Adipocyte (in vitro differentiated cells): ENCODE data around the gene C5orf46.
"Not testable (repeated sequence)": the region's sequence is repeated elsewhere in the genome, so short reads cannot be mapped to it uniquely, and the experiment has no call there.

Experiments used
- DNase-seq: peaks from one replicate; pipeline ENCODE4 v3.0.0-alpha.2; 2015; ENCODE audit warnings: low read depth
- H3K27me3 ChIP-seq: replicated peaks from 2 replicates; pipeline ENCODE4 v1.7.0; 2013; ENCODE audit warnings: mild to moderate bottlenecking, low read length, moderate library complexity; ENCODE audit not compliant: control insufficient read depth, insufficient read depth
- H3K36me3 ChIP-seq: 2 replicates; pipeline ENCODE4 v1.7.0; 2013; ENCODE audit warnings: low read length, mild to moderate bottlenecking, moderate library complexity; ENCODE audit not compliant: control insufficient read depth, insufficient read depth, severe bottlenecking
- H3K4me1 ChIP-seq: 2 replicates; pipeline ENCODE4 v1.7.0; 2013; ENCODE audit warnings: mild to moderate bottlenecking, low read length, moderate library complexity; ENCODE audit not compliant: control insufficient read depth, insufficient read depth
- H3K4me3 ChIP-seq: 2 replicates; pipeline ENCODE4 v1.7.0; 2013; ENCODE audit warnings: mild to moderate bottlenecking, low read length, moderate library complexity
- H3K9ac ChIP-seq: 2 replicates; pipeline ENCODE4 v1.7.0; 2013; ENCODE audit warnings: mild to moderate bottlenecking, low read length, moderate library complexity
- H3K9me3 ChIP-seq: 2 replicates; pipeline ENCODE4 v1.7.0; 2013; ENCODE audit warnings: mild to moderate bottlenecking, low read length, moderate library complexity; ENCODE audit not compliant: control insufficient read depth

The C5orf46 gene

GRCh38 chr5:147906326-147907095, at the start of gene C5orf46:
Gene C5orf46, minus strand, starts transcription at chr5:147906538. Its CDS starts 37 bp downstream, at chr5:147906501.
- DNase-seq = peak; percentile 70
- no peaks in the 10 kb centered on the region for H3K9me3 ChIP-seq
- H3K9ac ChIP-seq = no peak within 1 kb of the TSS
- no peaks in the 10 kb centered on the region for H3K36me3 ChIP-seq
- peaks cover 7% of the 10 kb centered on the region for H3K4me1 ChIP-seq
- no peak within 1 kb of the TSS for H3K4me3 ChIP-seq
- peaks cover 5% of the 10 kb centered on the region for H3K27me3 ChIP-seq

GRCh38 chr5:147954971-147955370, 48.6 kb upstream of the C5orf46 start:
- H3K4me1 ChIP-seq = no peaks in the 10 kb centered on the region
- H3K9ac ChIP-seq = no peak overlapping the region
- peaks cover 3% of the 10 kb centered on the region for H3K27me3 ChIP-seq
- H3K9me3 ChIP-seq = no peaks in the 10 kb centered on the region
- no peaks in the 10 kb centered on the region for H3K36me3 ChIP-seq
- DNase-seq = no peak
- no peak overlapping the region for H3K4me3 ChIP-seq

- Histone ChIP-seq H3K9ac (no peak overlapping the region), H3K36me3 (no peaks in the 10 kb centered on the region)
- DNase-seq = peak; percentile 72
Measured at GRCh38 chr5:147949711-147950573, 43.6 kb upstream of the C5orf46 start.

GRCh38 chr5:147946658-147947274, 40.4 kb upstream of the C5orf46 start:
- not testable (repeated sequence) for DNase-seq, H3K4me3 ChIP-seq

More at GRCh38 chr5:147949711-147950573, 43.6 kb upstream of the C5orf46 start:
- no peaks in the 10 kb centered on the region for H3K9me3 ChIP-seq
- no peaks in the 10 kb centered on the region for H3K4me1 ChIP-seq
- H3K4me3 ChIP-seq = no peak overlapping the region
- no peaks in the 10 kb centered on the region for H3K27me3 ChIP-seq

GRCh38 chr5:147939431-147940114, 33.2 kb upstream of the C5orf46 start:
- H3K9me3 ChIP-seq = no peaks in the 10 kb centered on the region
- H3K27me3 ChIP-seq = no peaks in the 10 kb centered on the region
- H3K36me3 ChIP-seq = no peaks in the 10 kb centered on the region
- H3K9ac ChIP-seq = no peak overlapping the region
- peak; percentile 25 for DNase-seq
- H3K4me1 ChIP-seq = no peaks in the 10 kb centered on the region
- H3K4me3 ChIP-seq = no peak overlapping the region

More at GRCh38 chr5:147946658-147947274, 40.4 kb upstream of the C5orf46 start:
- H3K27me3 ChIP-seq, H3K9ac ChIP-seq, H3K36me3 ChIP-seq, H3K4me1 ChIP-seq, H3K9me3 ChIP-seq: not testable (repeated sequence)

GRCh38 chr5:147935032-147935431, 28.7 kb upstream of the C5orf46 start:
- Histone ChIP-seq H3K9ac (no peak overlapping the region), H3K9me3 (no peaks in the 10 kb centered on the region), H3K27me3 (peaks cover 34% of the 10 kb centered on the region), H3K4me3 (no peak overlapping the region), H3K4me1 (no peaks in the 10 kb centered on the region), H3K36me3 (no peaks in the 10 kb centered on the region)
- DNase-seq = peak; percentile 83

- Histone ChIP-seq H3K27me3 (peaks cover 43% of the 10 kb centered on the region), H3K9me3 (no peaks in the 10 kb centered on the region), H3K4me3 (no peak overlapping the region), H3K4me1 (no peaks in the 10 kb centered on the region), H3K9ac (no peak overlapping the region), H3K36me3 (no peaks in the 10 kb centered on the region)
- DNase-seq = no peak
Measured at GRCh38 chr5:147930769-147931168, 24.4 kb upstream of the C5orf46 start.

GRCh38 chr5:147927901-147928300, 21.6 kb upstream of the C5orf46 start:
- H3K9ac ChIP-seq = no peak overlapping the region
- no peaks in the 10 kb centered on the region for H3K36me3 ChIP-seq
- no peaks in the 10 kb centered on the region for H3K4me1 ChIP-seq
- H3K4me3 ChIP-seq = no peak overlapping the region
- no peak for DNase-seq
- H3K9me3 ChIP-seq = no peaks in the 10 kb centered on the region
- peaks cover 34% of the 10 kb centered on the region for H3K27me3 ChIP-seq

GRCh38 chr5:147925020-147925419, 18.7 kb upstream of the C5orf46 start:
- Histone ChIP-seq H3K27me3 (peaks cover 22% of the 10 kb centered on the region), H3K9me3 (no peaks in the 10 kb centered on the region), H3K4me1 (no peaks in the 10 kb centered on the region), H3K4me3 (no peak overlapping the region), H3K36me3 (no peaks in the 10 kb centered on the region), H3K9ac (no peak overlapping the region)
- no peak for DNase-seq

- no peaks in the 10 kb centered on the region for H3K4me1 ChIP-seq
- H3K9ac ChIP-seq = no peak overlapping the region
- H3K36me3 ChIP-seq = no peaks in the 10 kb centered on the region
- H3K4me3 ChIP-seq = no peak overlapping the region
- H3K9me3 ChIP-seq = no peaks in the 10 kb centered on the region
- no peak for DNase-seq
- peaks cover 14% of the 10 kb centered on the region for H3K27me3 ChIP-seq
Measured at GRCh38 chr5:147921136-147921535, 14.8 kb upstream of the C5orf46 start.
